Measurements from ENCODE around the gene GABRR1.
"Not testable (repeated sequence)": the region's sequence is repeated elsewhere in the genome, so short reads cannot be mapped to it uniquely, and the experiment has no call there.

The GABRR1 gene

DNA sequence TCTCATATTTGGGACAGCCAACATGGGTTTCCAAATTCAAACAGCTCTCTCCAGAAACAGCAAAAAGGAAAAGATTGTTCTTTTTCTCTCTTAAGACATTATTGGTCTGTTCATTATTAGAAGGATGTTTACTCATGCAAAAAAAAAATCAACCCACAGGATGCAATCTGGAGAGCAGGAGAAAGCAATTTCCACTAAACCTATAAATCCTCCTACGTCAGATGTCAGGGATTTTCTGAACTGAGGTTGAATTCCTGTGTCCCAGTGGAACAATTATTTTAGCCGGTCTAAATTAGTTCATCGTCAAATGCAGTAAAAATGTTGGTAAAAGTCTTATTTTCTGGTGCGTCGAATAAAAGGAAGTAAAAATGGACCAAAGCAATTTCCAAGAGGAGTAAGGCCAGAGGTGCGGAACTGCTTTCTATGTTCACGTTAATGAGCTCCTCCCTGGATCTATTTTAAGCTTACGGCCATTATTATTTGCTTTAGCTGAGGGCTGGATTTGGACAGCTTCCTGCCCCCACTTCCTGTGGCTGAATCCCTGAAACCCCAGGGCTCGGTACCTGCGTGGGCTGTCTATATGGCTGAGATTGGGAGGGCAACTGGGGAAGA is at the start of gene GABRR1:
TSS of gene GABRR1 (minus strand) at position 60 of the 612 bp plus-strand sequence. CDS start at position 24, 36 bp downstream.
- DNase-seq (ENCODE audit: low read depth) = no peak

DNA sequence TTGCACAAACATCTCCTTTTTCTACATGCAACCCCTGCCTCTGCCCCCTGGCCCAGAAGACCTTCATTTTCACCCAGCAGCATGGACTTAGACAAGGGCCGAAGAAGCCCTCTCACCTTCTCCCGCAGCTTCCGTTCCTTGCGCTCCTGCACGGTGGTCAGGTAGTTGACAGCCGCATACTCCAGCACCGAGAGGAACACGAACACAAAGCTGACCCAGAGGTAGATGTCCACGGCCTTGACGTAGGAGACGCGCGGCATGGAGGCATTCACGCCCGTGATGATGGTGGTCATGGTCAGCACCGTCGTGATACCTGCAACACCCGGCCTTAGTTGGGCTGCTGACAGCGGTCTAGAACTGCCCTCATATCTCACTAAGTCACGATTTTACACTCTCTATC is 47.1 kb upstream of the GABRR1 start:
- no peak for DNase-seq (ENCODE audit: low read depth)

DNA sequence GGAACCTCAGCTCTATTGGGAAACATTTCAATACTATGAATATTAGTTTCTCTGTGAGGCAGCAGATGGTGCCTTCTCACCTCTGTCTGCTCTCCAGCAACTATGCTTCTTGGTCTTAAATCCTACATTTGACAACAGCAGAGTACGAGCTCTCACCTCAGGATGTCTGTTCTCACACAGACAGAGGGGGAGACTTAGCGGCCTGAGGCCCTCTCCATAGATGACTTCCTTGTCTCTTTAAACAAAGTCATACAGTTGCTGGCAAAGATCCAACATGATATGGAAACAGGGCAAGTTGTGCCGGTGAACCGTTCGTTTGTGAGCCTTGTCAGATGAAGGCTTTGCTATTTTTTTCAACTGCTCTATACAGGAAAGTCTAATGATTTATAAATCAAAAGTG is 43.7 kb upstream of the GABRR1 start:
- DNase-seq (ENCODE audit: low read depth) = no peak

DNA sequence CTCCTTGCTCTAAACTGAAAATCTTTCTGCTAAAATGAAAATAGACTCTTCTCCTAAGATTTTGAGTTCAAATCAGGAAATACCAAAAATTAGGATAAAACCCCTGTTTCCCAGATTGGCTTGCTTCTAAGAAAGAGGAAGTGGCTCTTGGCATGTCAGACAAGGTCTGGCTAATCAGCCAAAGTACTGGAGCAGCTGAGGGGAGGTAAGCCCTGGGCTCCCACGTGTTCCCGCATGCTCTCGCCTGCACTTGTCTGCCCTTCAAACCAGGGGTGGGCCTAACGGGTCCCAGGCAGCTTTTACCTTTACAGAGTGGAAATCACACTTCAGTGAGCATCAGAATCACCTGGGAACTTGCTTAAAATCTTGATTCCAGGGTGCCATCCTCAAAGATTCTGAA is 43.2 kb upstream of the GABRR1 start:
- DNase-seq (ENCODE audit: low read depth) = no peak

DNA sequence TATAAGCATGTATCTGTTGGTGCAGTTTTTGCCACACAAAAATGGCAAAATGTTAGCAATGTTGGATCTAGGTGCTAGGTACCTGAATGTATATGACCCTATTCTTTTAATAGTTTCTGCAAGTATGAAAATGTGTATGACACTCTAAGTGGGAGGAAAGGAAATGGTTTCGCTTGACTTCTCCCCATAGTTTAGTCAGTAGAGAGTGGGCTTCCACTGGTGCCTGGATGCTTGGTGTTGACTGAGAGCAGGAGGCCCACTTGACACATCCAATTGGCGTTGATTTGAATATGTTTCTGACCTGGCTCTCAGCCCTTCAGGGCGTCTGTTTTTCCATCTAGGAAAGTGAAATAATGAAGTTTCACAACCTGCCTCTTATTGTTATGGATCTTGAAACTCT is 41.8 kb upstream of the GABRR1 start:
- DNase-seq (ENCODE audit: low read depth) = no peak

DNA sequence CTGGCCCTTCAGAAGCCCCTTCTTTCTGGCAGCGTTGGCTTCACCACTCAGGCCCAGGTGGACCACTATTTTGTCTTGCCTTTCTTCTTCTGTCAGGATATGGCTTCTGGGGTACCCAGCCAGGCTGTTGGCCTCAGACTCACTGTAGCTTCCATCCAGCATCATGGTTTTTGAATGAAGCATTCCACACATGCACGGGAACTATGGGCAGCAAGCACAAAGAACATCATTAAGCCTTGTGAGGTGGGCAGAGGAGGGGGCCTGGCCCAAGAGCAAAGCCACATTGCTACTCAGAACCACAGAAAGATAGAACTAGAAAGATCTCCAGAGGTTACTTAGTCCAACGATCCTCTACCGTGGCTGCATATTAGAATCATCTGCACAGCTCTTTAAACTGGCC is 40.6 kb upstream of the GABRR1 start:
- no peak for DNase-seq (ENCODE audit: low read depth)

DNA sequence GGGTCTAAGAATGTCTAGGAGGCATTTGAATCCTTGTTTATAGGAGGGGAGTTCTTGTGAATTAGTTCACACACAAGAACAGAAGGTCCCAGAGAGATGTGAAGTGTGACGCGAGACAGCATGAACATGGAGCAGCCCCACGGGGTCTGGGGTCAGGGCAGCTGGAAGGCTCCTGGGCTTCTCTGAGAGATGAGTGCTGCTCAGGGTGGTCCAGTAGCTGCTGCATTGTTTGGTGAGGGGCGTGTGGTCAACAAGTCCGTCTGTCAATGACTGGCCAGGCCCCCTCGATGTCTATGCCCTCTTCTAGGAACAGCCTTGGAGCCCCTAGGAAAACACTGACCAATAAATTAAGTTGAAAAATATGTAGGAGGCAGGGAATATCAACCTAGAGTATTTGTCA is 40.2 kb upstream of the GABRR1 start:
- DNase-seq (ENCODE audit: low read depth) = no peak

DNA sequence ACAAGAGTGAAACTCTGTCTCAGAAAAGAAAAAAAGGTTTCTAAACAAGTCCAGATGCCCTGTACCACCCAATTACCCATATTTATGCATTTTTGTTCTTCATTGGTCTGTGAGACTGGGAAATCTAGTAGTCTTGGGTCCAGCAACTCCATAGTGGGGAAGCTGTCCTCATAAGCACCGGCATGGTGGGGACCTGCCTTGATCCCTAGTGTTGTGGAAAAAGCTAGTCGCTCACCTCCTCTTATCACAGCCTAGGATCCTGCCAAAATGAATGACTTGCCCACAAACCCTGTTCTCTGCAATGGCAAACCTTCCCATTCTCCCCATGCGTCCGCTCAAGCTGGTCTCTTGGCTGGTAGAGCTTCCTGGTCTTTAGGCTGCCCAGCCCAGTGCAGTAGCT is 38.3 kb upstream of the GABRR1 start:
- DNase-seq (ENCODE audit: low read depth) = no peak

DNA sequence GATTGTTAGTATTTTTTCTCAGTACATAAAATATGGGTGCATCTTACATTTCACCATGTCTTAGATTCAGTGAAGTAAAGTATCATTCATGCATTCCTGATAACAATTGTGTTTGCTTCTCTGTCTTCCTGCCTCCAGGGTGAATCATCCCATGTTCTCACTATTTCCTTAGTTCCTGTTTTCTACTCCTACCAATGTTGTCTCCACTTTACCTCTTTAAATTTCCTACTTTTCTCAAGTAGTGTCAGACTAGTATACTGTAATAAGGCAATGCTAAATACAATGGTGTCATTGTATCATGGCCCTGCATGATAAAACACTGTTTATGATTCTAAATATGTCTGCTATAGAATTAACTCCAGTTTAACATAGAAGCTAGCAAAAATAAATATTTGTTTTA is 37.4 kb upstream of the GABRR1 start:
- no peak for DNase-seq (ENCODE audit: low read depth)

DNA sequence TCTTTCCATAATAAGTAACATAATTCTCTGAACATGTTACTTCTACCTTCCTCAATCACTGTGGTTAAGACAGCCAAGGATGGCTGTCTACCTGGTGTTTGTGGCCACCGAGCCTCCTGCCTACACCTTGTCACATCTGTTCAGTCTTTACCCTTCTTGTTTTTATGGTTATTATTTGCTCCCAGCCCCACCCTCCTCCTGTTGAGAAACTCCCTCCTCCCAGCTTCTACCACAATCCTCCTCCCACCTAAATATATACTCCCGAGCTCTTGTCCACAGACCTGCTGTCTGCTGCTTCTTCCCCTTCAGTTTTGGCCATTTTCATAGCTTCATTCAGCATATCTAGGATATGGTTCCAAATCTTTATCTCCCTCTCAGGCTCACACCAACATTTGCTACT is 35.7 kb upstream of the GABRR1 start:
- no peak for DNase-seq (ENCODE audit: low read depth)

DNA sequence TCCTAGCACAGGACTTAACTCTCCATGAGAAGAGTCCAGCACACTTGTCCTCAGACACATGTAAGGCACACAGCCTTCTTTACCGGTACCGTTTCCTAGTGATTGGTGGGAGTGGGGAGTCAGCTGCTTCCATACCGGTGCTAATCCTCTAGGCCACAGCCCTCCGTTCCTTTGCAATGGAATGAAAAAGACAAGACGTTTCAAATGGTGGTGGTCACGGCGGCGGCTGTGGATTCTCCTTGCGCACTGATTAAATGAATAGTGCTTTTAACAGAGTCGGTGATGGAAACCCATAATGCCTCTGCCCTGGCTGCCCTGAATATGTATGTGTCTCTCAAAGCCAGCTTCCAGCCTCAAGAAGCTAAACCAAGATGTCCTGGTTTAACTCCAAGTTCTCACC is 34.8 kb upstream of the GABRR1 start:
- no peak for DNase-seq (ENCODE audit: low read depth)

DNA sequence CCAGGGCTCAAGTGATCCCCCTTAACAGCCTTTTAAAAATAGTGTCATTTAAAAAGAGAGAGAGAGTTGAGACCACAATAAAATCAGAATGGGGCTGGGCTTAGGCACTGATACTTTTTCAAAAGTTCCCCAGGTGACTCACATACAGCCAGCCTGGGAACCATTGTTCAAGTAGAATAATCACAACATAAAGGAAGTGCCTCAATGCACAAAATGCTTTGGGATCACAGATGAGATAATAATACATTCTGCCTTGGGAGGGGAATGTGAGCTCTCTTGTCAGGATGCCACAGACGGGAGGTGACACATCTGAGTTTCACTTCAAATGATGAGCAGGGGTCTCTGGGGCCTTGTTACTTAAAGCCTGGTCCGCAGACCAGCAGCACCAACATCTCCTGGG is 34.0 kb upstream of the GABRR1 start:
- DNase-seq (ENCODE audit: low read depth) = no peak

DNA sequence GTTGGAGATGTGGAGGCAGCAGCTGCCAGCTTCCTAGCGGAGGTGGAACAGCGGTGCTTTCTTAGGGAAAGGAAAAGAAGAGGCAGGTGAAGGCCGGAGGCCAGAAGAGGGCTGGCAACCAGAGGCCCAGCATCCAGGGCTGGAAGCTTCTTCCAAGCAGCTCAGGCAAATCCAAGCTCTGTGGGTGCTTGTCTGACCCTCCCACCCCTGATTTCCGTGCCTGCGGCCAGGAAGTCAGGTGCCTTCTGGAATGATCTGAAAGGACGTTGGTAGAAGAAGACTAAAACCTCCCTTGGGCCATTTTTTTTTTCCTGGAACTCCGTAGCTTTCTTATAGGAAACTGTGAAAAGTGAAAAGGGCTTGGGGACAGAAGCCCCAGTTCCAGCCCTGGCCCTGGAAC is 33.1 kb upstream of the GABRR1 start:
- DNase-seq (ENCODE audit: low read depth) = no peak

DNA sequence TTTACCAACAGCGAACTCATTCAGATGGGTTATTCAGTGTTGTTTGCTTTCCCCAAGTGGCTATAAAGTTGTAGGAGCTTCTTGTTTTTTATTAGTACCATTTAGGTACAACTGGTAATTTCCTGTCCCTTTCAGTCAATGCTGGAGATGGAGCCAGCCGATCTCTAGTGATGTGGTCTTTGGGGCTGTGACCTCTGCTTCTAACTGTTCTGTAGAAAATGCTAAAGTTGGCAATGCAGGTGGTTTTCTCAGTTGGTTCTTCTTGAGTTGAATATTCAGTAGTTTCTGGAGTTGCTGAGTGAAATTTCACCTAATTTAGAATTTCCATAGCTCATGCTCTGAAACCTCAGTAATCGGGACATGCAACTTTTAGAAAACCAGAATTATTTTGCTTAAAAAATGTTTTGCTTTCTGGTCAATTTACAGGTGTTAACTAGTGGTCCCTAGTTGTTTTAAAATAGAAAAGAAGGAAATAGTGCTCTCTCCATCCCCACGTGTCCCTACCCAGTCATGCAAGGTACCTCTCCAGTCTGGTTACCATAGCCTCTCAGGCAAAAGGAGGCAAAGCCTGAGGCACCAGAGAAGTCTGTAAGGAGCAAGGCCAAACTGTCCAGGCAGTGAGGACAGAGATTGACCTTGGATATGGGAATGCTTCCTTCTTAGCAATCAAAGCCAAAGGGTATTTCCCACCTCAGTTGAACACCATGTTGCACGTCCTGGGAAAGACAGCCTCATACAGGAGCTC is 27.3 kb upstream of the GABRR1 start:
- no peak for DNase-seq (ENCODE audit: low read depth)

DNA sequence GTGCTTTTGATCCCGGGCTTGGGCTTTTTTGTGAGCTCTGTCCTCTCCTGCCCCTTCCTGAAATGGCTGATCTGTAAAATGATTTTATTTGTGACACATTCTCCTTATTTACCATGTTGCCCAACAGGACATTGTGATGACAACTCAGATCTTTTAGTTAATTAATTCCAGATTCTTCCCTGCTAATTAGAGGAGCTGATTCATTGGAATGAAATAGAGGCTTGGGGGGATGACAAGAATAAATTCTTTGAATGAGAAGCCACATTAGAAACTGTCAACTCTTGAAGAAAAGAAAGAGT is 26.1 kb upstream of the GABRR1 start:
- DNase-seq (ENCODE audit: low read depth) = no peak

DNA sequence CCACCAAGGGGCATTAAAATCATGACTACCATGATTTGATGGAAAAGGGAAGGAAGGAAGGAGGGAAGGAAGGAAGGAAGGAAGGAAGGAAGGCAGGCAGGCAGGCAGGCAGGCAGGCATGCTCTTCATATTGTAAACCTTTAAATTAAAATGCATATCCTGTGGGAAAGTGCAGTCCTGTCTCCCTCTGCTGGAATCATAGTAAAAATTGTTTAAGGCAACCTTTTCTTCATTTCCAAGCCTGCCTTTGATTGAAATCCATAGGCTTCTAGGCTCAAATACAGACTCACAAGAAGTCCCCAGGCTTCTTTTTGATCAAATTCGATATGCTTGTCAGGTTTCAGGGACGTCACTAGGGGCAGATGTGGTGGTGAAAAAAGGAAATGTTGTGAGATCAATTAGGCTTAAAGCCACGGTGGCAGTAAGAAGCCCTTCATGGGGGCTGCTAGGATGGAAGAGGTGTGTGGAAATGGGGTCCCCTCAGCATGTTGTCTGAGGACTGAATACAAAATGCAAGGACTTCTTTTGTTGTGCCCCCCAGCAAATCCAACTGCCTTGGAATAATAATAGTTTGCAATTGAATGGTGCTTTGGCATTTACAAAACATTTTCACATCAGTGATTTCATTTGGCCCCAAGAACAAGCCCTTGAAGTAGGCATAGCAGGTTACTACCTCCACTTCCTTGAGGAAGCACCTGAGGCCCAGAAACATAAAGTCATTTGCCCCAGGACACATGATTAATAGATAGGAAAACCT is 25.6 kb upstream of the GABRR1 start:
- peak; percentile 28 for DNase-seq (ENCODE audit: low read depth)

DNA sequence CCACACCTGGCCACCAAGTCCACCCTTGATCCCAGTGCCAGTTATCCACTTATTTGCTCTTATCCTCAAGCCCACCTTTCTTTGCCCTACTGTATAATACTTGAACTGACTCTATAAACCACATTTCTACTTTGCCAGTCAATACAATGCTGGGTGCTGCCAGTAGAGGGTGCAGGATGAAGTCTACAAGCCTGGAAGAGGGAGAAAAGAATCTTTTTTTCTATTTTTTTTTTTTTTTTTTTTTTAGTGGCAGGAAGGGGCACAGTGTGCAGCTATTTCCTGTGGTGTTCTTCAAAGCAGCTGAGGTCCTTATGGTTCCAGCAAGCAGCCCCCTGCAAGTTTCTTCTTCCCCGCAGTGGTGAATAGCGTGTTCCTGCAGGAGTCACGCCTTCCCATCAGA is 22.2 kb upstream of the GABRR1 start:
- no peak for DNase-seq (ENCODE audit: low read depth)

DNA sequence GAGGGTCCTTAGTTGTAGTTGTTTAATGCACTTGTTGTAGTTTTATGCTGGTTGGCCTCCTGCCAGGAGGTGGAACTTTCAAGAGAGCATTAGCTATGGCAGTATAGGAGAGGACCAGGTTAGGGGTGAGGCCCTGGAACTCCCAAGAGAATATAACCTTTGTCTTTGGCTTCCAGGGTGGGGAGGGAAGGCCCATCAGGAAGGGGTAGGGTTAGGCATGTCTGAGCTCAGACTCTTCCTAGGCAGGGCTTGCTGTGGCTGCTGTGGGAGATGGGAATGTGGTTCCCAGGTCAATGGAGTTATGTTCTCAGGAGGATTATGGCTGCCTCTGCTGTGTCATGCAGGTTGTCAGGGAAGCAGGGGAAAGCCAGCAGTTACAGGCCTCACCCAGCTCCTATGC is 20.0 kb upstream of the GABRR1 start:
- no peak for DNase-seq (ENCODE audit: low read depth)

DNA sequence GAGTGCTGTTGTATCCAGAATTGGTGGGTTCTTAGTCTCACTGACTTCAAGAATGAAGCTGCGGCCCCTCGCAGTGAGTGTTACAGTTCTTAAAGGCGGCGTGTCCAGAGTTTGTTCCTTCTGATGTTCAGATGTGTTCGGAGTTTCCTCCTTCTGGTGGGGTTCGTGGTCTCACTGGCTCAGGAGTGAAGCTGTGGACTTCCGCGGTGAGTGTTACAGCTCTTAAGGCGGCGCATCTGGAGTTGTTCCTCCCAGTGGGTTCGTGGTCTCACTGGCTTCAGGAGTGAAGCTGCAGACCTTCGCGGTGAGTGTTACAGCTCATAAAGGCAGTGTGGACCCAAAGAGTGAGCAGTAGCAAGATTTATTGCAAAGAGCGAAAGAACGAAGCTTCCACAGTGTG is 16.4 kb upstream of the GABRR1 start:
- not testable (repeated sequence) for DNase-seq (ENCODE audit: low read depth)

DNA sequence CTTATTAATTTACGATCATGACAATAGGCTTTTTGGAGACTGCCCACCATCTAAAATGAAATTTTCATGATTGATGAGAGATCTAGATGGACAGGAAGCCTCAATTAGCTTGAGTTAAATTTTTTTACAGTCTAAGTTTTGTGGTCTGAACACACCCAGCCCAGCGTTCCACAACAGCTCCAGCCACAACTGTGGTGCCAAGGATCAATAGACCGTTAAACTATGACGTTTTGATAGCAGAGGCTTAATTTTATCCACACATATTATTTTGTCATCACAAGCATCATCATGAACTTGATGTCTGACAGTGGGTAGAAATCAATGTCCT is 5.5 kb upstream of the GABRR1 start:
- no peak for DNase-seq (ENCODE audit: low read depth)

DNA sequence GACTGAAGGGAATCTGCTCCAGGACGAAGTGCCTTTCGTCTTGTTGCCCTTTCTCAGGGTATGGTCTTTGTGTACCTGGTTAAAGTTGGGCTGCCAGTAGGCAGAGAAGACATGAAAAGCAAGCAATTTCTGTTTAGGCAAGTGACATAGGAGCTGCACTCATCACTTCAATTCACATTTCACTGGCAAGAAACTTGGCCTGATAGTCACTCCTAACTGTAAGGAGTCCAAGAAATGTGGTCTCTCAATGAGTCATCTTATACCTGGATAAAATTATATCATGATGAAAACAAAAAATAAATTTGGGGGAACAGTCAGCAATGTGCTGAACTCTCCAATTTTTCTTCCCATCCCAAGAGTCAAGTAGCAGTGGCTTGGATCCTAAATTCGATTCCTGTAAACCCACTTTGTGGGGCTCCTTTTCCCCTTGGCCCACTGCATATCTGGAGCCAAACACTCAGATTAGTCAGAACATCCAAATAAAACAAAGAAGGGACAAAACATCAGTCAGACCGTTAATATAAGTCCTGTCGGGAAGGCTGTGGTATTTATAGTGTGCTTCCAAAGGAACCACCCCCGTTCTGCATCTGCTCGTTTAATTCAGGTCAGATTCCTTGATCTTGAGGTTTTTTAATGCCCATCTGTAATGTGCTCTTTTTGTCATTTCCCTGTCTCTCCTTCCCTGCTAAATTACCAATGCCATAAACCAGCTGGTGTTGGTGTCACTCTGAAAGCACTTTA is 5.0 kb upstream of the GABRR1 start:
- no peak for DNase-seq (ENCODE audit: low read depth)

DNA sequence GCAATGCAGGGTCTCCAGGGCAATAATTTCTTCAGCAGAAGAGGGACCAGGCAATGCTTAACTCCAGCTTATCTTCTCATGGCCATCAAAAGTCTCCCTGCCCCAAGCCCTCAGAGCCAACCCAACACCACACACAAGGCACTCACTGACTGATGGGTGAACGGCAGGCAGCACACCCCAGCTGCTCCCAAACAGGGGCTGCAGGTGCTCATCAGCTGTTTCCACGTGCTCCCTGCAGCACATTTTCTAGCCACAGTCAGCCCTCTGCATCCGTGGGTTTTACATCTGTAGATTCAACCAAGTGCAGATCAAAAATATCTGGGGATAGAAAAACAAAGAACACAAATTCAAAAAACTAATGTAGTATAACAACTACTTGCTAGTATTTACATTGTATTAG is 4.0 kb upstream of the GABRR1 start:
- no peak for DNase-seq (ENCODE audit: low read depth)

DNA sequence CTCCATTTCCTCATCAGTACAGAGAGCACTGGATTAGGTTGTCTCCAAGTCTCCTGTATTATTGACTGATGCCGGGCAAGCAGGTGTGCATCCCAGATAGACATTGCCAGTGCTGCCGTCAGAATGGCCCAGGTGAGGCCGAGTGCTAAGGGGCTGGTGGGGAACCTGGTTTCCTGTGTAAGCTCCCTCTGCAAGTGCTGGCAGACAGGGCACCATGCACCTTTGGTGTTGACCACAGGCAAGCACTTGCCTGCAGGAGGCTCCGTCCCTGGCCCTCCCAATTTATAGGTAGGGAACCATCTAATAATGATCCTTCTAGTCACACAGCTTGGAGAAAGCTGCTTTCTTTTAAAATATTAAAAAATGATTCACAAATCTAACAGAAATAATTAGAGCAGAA is 747 bp downstream of the GABRR1 start:
- no peak for DNase-seq (ENCODE audit: low read depth)

Measured in stromal cell of bone marrow (primary cell).